NK-92 treated with Interleukin-12 subunit alpha and Interleukin-12 subunit beta, amount 100 ng/mL, for 24 hours (cell line): Measurements from ENCODE around the gene GJD4.

Source experiments
- DNase-seq: peaks from one replicate; lab custom pipeline; 2025; lab: John Stamatoyannopoulos, UW

GJD4 gene

GRCh38 chr10:35579726-35580422 is 25.3 kb upstream of the GJD4 start:
- no peak for DNase-seq

GRCh38 chr10:35580423-35580770 is 24.7 kb upstream of the GJD4 start:
- no peak for DNase-seq

GRCh38 chr10:35581655-35582054 is 23.5 kb upstream of the GJD4 start:
- no peak for DNase-seq

- no peak for DNase-seq
Observed at GRCh38 chr10:35584946-35585345, 20.2 kb upstream of the GJD4 start.

- no peak for DNase-seq
Observed at GRCh38 chr10:35585356-35585755, 19.8 kb upstream of the GJD4 start.

GRCh38 chr10:35585903-35586535 is 19.1 kb upstream of the GJD4 start:
- DNase-seq = no peak

GRCh38 chr10:35588836-35589235 is 16.3 kb upstream of the GJD4 start:
- no peak for DNase-seq

GRCh38 chr10:35592441-35592840 is 12.7 kb upstream of the GJD4 start:
- no peak for DNase-seq

- no peak for DNase-seq
Observed at GRCh38 chr10:35594115-35595079, 10.7 kb upstream of the GJD4 start.

- no peak for DNase-seq
Observed at GRCh38 chr10:35595106-35595505, 10.0 kb upstream of the GJD4 start.

GRCh38 chr10:35598379-35598778 is 6.8 kb upstream of the GJD4 start:
- no peak for DNase-seq

GRCh38 chr10:35600193-35600592 is 4.9 kb upstream of the GJD4 start:
- no peak for DNase-seq

- no peak for DNase-seq
Observed at GRCh38 chr10:35606430-35606829, 1.3 kb downstream of the GJD4 start.

GRCh38 chr10:35607475-35608327 is 2.6 kb downstream of the GJD4 start:
- no peak for DNase-seq

GRCh38 chr10:35608328-35608672 is 3.2 kb downstream of the GJD4 start:
- no peak for DNase-seq

- DNase-seq = no peak
Observed at GRCh38 chr10:35611750-35612149, 6.6 kb downstream of the GJD4 start.

GRCh38 chr10:35612385-35613106 is 7.4 kb downstream of the GJD4 start:
- DNase-seq = no peak

- DNase-seq = no peak
Observed at GRCh38 chr10:35613107-35613440, 7.9 kb downstream of the GJD4 start.

GRCh38 chr10:35613597-35614226 is 8.6 kb downstream of the GJD4 start:
- no peak for DNase-seq

- DNase-seq = no peak
Observed at GRCh38 chr10:35614312-35614711, 9.2 kb downstream of the GJD4 start.

- DNase-seq = no peak
Observed at GRCh38 chr10:35626971-35627507, 21.9 kb downstream of the GJD4 start.
